Thymus (tissue), 11 donors: ENCODE data around the gene IL1R1. TPM values are rescaled to one million over a fixed set of nuclear protein-coding genes. Genes with fewer than 3 reads are reported as not detected.

Experiments used
- DNase-seq, 9 donors: peaks; one replicate each; pipeline ENCODE4 v3.0.0-alpha.2; 2013; ENCODE audit warnings: low spot score in 9 of 9, low read depth in 6 of 9, missing footprints in 1 of 9
- H3K27ac ChIP-seq, 2 donors: one replicate each; pipeline ENCODE4 v1.5.1; 2013; ENCODE audit warnings: control low read depth in 1 of 2, low read depth in 1 of 2, low read length in 1 of 2, mild to moderate bottlenecking in 1 of 2, moderate library complexity in 1 of 2
- H3K27me3 ChIP-seq, 2 donors: one replicate each; pipeline ENCODE4 v1.5.1; 2013; ENCODE audit warnings: low read length in 1 of 2; ENCODE audit not compliant: control insufficient read depth in 2 of 2, insufficient read depth in 1 of 2
- H3K36me3 ChIP-seq, 2 donors: one replicate each; pipeline ENCODE4 v1.5.1; 2013; ENCODE audit warnings: low read length in 1 of 2, mild to moderate bottlenecking in 1 of 2, moderate library complexity in 1 of 2; ENCODE audit not compliant: control insufficient read depth in 2 of 2, insufficient read depth in 2 of 2
- H3K4me1 ChIP-seq, 2 donors: one replicate each; pipeline ENCODE4 v1.5.1; 2013; ENCODE audit warnings: low read length in 2 of 2; ENCODE audit not compliant: control insufficient read depth in 2 of 2, insufficient read depth in 2 of 2
- H3K4me3 ChIP-seq, 2 donors: one replicate each; pipeline ENCODE4 v1.5.1; 2013; ENCODE audit warnings: low read length in 2 of 2, control low read depth in 1 of 2, mild to moderate bottlenecking in 1 of 2
- H3K9me3 ChIP-seq, 2 donors: one replicate each; pipeline ENCODE4 v1.5.1; 2013; ENCODE audit warnings: low read length in 1 of 2, mild to moderate bottlenecking in 1 of 2; ENCODE audit not compliant: control insufficient read depth in 2 of 2, insufficient read depth in 1 of 2
- WGBS: extraction: QIAGEN DNeasy Blood & Tissue Kit; methylation state at CpG from one replicate; pipeline ENCODE4 v1.1.7; 2013; 5-methylcytosine and 5-hydroxymethylcytosine counted together
- polyA plus RNA-seq: library from polyadenylated mRNA; stranded (reverse); fragments of 200-250 nt; gene quantifications from one replicate; pipeline ENCODE4 v1.2.3, GENCODE V29; 2013
- total RNA-seq: library from RNA; stranded (reverse); fragments of 120-200 nt; gene quantifications from one replicate; pipeline ENCODE4 v1.2.4, GENCODE V29; 2013
- donor health status: healthy.

IL1R1 gene
- total and polyA plus RNA-seq, 2 donors = 5.2 to 82.1 TPM

GRCh38 chr2:102194609-102195268 lies 52.2 kb downstream of the IL1R1 start:
- no peak overlapping the region for H3K27ac ChIP-seq
- H3K9me3 ChIP-seq = no peaks in the 10 kb centered on the region
- whole genome bisulfite sequencing = 96% methylated on average over 5 of the region's 5 CpGs
- no peaks in the 10 kb centered on the region for H3K36me3 ChIP-seq
- H3K4me1 ChIP-seq = no peaks in the 10 kb centered on the region
- H3K4me3 ChIP-seq = no peak overlapping the region
- H3K27me3 ChIP-seq = peaks cover 0 to 6% of the 10 kb centered on the region in 2 donors
- DNase-seq = no peak

GRCh38 chr2:102197389-102198137 lies 55.0 kb downstream of the IL1R1 start:
- H3K4me3 ChIP-seq = no peak overlapping the region
- peak in 1 of 9 donors; percentile 6 for DNase-seq
- no peaks in the 10 kb centered on the region for H3K4me1 ChIP-seq
- WGBS = 47% methylated on average over 5 of the region's 5 CpGs
- H3K27ac ChIP-seq = no peak overlapping the region
- no peaks in the 10 kb centered on the region for H3K27me3 ChIP-seq
- no peaks in the 10 kb centered on the region for H3K36me3 ChIP-seq
- no peaks in the 10 kb centered on the region for H3K9me3 ChIP-seq

- no peak for DNase-seq
- no peak overlapping the region for H3K27ac ChIP-seq
- no peak overlapping the region for H3K4me3 ChIP-seq
- no peaks in the 10 kb centered on the region for H3K27me3 ChIP-seq
- no peaks in the 10 kb centered on the region for H3K4me1 ChIP-seq
- H3K36me3 ChIP-seq = no peaks in the 10 kb centered on the region
- WGBS = 98% methylated on average over 1 of the region's 1 CpG
- no peaks in the 10 kb centered on the region for H3K9me3 ChIP-seq
Observed at GRCh38 chr2:102200539-102200938, 58.0 kb downstream of the IL1R1 start.

- Histone ChIP-seq H3K36me3 (no peaks in the 10 kb centered on the region), H3K4me1 (no peaks in the 10 kb centered on the region), H3K4me3 (no peak overlapping the region), H3K27me3 (no peaks in the 10 kb centered on the region), H3K9me3 (no peaks in the 10 kb centered on the region), H3K27ac (no peak overlapping the region)
- DNase-seq = no peak
Observed at GRCh38 chr2:102204638-102205037, 62.1 kb downstream of the IL1R1 start.

- WGBS = 97% methylated on average over 5 of the region's 5 CpGs
- Histone ChIP-seq H3K36me3 (no peaks in the 10 kb centered on the region), H3K27me3 (no peaks in the 10 kb centered on the region), H3K27ac (no peak overlapping the region), H3K4me3 (no peak overlapping the region), H3K4me1 (no peaks in the 10 kb centered on the region), H3K9me3 (no peaks in the 10 kb centered on the region)
- no peak for DNase-seq
Observed at GRCh38 chr2:102206666-102207341, 64.3 kb downstream of the IL1R1 start.

- Histone ChIP-seq H3K9me3 (no peaks in the 10 kb centered on the region), H3K4me3 (no peak overlapping the region), H3K27me3 (no peaks in the 10 kb centered on the region), H3K36me3 (no peaks in the 10 kb centered on the region), H3K4me1 (no peaks in the 10 kb centered on the region), H3K27ac (no peak overlapping the region)
- no peak for DNase-seq
Observed at GRCh38 chr2:102208774-102209173, 66.2 kb downstream of the IL1R1 start.

GRCh38 chr2:102209474-102209873 lies 66.9 kb downstream of the IL1R1 start:
- H3K4me3 ChIP-seq = no peak overlapping the region
- no peaks in the 10 kb centered on the region for H3K9me3 ChIP-seq
- H3K27me3 ChIP-seq = no peaks in the 10 kb centered on the region
- H3K36me3 ChIP-seq = no peaks in the 10 kb centered on the region
- no peak overlapping the region for H3K27ac ChIP-seq
- no peaks in the 10 kb centered on the region for H3K4me1 ChIP-seq
- WGBS = 100% methylated on average over 1 of the region's 1 CpG
- no peak for DNase-seq

- Histone ChIP-seq H3K4me3 (no peak overlapping the region), H3K4me1 (no peaks in the 10 kb centered on the region), H3K9me3 (no peaks in the 10 kb centered on the region), H3K27me3 (no peaks in the 10 kb centered on the region), H3K27ac (no peak overlapping the region), H3K36me3 (no peaks in the 10 kb centered on the region)
- DNase-seq = no peak
Observed at GRCh38 chr2:102217032-102217431, 74.5 kb downstream of the IL1R1 start.
